Erythroblast (primary cell): ENCODE measurements around the gene CAPG.

ENCODE experiments used
- GATA1 ChIP-seq: IDR thresholded peaks from 2 replicates; pipeline ENCODE4 v1.6.1; 2011; ENCODE audit warnings: low read depth, mild to moderate bottlenecking, control low read depth, low read length, moderate library complexity
- POLR2A ChIP-seq: IDR thresholded peaks from 2 replicates; pipeline ENCODE4 v1.6.1; 2011; ENCODE audit warnings: mild to moderate bottlenecking, low read length

DNA sequence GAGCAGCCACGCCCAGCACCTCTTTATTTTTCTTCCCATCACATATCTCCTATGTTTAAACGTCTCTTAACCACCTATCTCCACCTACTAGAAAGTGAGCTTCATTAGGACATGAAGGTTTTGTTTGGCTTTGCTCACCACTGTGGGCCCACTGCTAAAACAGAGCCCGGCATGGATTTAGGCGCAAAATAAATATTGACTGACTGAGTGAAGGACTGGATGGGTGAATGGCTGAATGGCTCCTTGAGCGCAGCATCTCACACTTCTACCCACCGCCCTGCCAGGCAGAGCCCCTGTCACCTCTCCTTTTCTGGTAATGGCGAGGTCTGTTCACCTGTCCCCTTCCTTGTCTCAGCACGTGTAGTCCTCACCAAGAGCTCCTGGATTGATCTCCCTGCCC is 10.1 kb downstream of the CAPG start:
- TF ChIP-seq POLR2A (no peak), GATA1 (no peak)
